Spinal cord (tissue), 10 donors: ENCODE measurements around the gene RIPOR1. TPM values are rescaled to one million over a fixed set of nuclear protein-coding genes. Genes with fewer than 3 reads are reported as not detected.
"Not testable (repeated sequence)": the region's sequence is repeated elsewhere in the genome, so short reads cannot be mapped to it uniquely, and the experiment has no call there.

Experiments used
- DNase-seq, 6 donors: peaks; one replicate each; pipeline versions ENCODE4 v3.0.0 to v3.0.0-alpha.2; 2013 to 2015; ENCODE audit warnings: low spot score in 6 of 6, low read depth in 4 of 6
- H3K27ac ChIP-seq: one replicate; pipeline ENCODE4 v1.5.1; 2013; ENCODE audit warnings: low read depth, low read length, control low read depth
- H3K27me3 ChIP-seq: one replicate; pipeline ENCODE4 v1.6.1; 2013; ENCODE audit warnings: low read length; ENCODE audit not compliant: control insufficient read depth, insufficient read depth
- H3K36me3 ChIP-seq: one replicate; pipeline ENCODE4 v1.6.1; 2013; ENCODE audit warnings: low read length; ENCODE audit not compliant: control insufficient read depth, insufficient read depth
- H3K4me1 ChIP-seq: one replicate; pipeline ENCODE4 v1.6.1; 2013; ENCODE audit warnings: low read length; ENCODE audit not compliant: control insufficient read depth, insufficient read depth
- H3K4me3 ChIP-seq: one replicate; pipeline ENCODE4 v1.5.1; 2013; ENCODE audit warnings: low read depth, low read length, control low read depth
- H3K9me3 ChIP-seq: one replicate; pipeline ENCODE4 v1.6.1; 2013; ENCODE audit warnings: low read length; ENCODE audit not compliant: control insufficient read depth, insufficient read depth
- WGBS: methylation state at CpG from one replicate; pipeline ENCODE4 v1.1.5; 2013; ENCODE audit warnings: missing lambda C conversion rate; ENCODE audit not compliant: insufficient coverage; 5-methylcytosine and 5-hydroxymethylcytosine counted together
- polyA plus RNA-seq, 2 donors: library from polyadenylated mRNA; unstranded; fragments of 120-200 nt; gene quantifications; one replicate each; pipeline ENCODE4 v1.2.1, GENCODE V29; 2013; ENCODE audit not compliant: insufficient read length in 2 of 2
- total RNA-seq, 2 donors: library from RNA; depleted of rRNA in 1 of 2; stranded (reverse); fragments of 120-200 nt in 1 of 2; fragments of >200 nt in 1 of 2; gene quantifications; one replicate each; pipeline versions ENCODE4 v1.2.3 to v1.2.4, GENCODE V29; 2013 to 2014
- donor health status: healthy.

RIPOR1 gene
- total and polyA plus RNA-seq, 4 donors, result 33.1 to 105 (median 63.3) TPM

DNA sequence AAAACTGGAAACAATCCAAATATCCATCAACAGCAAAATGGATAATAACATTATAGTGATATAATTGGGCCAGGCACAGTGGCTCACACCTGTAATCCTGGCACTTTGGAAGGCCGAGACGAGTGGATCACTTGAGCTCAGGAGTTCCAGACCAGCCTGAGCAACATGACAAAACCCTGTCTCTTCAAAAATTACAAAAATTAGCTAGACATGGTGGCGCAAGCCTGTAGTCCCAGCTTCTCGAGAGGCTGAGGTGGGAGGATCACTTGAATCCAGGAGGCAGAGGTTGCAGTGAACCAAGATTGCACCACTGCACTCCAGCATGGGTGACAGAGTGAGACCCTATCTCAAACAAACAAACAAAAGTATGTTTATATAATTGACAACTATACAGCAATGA, 41.1 kb upstream of the RIPOR1 start:
- WGBS, result 90% methylated on average over 2 of the region's 4 CpGs
- not testable (repeated sequence) for H3K4me3 ChIP-seq, H3K9me3 ChIP-seq, H3K27me3 ChIP-seq, H3K4me1 ChIP-seq, DNase-seq, H3K27ac ChIP-seq
- H3K36me3 ChIP-seq, result peaks cover 38% of the 10 kb centered on the region

DNA sequence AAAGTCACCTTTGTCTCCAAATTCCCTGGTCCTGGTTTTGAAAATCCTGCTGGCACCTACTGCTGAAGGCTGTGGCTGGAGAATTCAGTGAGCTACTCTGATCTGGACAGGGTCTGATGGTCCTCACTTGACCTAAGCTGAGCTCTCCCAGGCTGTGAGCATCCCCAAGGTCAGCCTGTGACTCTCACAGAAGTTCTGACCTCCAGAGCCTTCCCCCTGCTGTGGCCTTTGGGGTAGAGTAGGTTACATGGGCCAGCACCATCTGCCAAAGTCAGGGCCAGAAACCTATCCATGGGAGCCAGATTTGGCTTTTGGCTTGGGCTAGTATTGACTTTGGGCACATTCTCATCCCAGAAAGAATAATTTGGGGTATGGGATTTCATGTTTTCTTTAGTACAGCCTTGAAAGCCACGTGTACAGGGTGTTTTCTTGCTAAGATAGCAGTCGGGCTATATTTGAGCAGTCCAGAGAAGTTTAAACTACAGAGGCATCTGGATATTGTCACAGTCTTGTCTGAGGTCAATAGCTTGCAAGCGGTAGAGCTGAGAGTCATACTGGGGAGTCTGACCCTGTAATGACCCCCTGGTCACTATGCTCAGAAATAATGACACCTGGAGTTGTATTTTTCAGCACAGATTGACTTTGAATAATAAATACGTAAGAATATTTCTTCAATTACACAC, 39.1 kb upstream of the RIPOR1 start:
- no peaks in the 10 kb centered on the region for H3K27me3 ChIP-seq
- H3K27ac ChIP-seq, result peak overlapping the region; percentile 15
- 60% methylated on average over 2 of the region's 4 CpGs for WGBS
- peaks cover 24% of the 10 kb centered on the region for H3K36me3 ChIP-seq
- H3K4me3 ChIP-seq, result no peak overlapping the region
- no peaks in the 10 kb centered on the region for H3K9me3 ChIP-seq
- no peaks in the 10 kb centered on the region for H3K4me1 ChIP-seq
- DNase-seq, result no peak

DNA sequence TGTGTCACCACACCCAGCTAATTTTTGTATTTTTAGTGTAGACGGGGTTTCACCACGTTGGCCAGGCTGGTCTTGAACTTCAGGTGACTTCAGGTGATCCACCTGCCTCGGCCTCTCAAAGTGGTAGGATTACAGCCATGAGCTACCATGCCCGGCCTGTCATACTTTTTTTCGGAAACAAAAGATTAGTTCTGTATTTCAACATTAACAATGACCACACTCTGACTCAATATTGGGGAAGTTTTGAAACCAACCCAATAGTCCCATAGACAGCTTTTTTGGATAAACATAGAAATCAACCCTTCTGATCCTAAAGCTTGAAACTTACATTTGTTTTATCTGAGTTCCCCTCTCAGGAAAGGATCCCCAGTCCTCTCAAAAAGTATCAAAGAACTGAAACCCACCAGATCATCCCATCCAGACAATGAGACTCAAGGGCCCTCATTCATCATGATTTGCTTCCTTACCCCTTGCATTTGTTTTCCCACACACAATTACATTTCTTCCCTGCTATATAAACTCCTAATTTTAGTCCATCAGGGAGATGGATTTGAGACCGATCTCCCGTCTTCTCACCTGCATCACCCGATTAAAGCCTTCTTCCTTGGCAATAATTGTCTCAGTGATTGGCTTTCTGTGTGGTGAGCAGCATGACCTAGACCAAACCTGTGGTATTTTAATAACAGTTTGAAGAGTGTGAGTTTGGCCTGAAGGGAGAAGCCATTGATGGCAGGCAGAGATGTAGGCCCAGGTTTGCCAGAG, 38.1 kb upstream of the RIPOR1 start:
- Histone ChIP-seq H3K27me3 (no peaks in the 10 kb centered on the region), H3K36me3 (peaks cover 16% of the 10 kb centered on the region), H3K9me3 (no peaks in the 10 kb centered on the region), H3K27ac (no peak overlapping the region), H3K4me1 (no peaks in the 10 kb centered on the region), H3K4me3 (no peak overlapping the region)
- no peak for DNase-seq
- 92% methylated on average over 3 of the region's 8 CpGs for WGBS

DNA sequence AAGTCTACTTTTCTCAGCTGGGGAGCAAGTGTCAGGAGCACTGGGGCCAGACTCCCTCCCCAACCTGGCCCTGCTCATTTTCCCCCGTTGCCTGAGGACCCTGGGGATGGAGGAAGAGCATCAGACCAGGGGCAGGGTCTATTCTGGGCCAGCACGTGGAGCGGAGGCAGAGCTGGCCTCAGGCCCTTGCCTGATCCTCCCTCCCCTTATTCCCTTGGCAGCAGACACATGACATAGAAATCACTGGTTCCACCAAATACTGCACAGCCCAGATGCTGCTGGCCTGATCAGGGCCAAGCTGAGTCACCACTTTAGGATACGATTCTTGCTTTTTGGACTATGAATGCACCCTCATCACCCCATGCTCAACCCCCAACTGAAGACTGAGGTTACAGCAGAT, 29.5 kb upstream of the RIPOR1 start:
- H3K27ac ChIP-seq, result no peak overlapping the region
- H3K4me1 ChIP-seq, result peaks cover 4% of the 10 kb centered on the region
- H3K27me3 ChIP-seq, result no peaks in the 10 kb centered on the region
- peak in 1 of 6 donors; percentile 17 for DNase-seq
- no peak overlapping the region for H3K4me3 ChIP-seq
- H3K9me3 ChIP-seq, result no peaks in the 10 kb centered on the region
- 83% methylated on average over 2 of the region's 4 CpGs for WGBS
- H3K36me3 ChIP-seq, result peaks cover 9% of the 10 kb centered on the region

DNA sequence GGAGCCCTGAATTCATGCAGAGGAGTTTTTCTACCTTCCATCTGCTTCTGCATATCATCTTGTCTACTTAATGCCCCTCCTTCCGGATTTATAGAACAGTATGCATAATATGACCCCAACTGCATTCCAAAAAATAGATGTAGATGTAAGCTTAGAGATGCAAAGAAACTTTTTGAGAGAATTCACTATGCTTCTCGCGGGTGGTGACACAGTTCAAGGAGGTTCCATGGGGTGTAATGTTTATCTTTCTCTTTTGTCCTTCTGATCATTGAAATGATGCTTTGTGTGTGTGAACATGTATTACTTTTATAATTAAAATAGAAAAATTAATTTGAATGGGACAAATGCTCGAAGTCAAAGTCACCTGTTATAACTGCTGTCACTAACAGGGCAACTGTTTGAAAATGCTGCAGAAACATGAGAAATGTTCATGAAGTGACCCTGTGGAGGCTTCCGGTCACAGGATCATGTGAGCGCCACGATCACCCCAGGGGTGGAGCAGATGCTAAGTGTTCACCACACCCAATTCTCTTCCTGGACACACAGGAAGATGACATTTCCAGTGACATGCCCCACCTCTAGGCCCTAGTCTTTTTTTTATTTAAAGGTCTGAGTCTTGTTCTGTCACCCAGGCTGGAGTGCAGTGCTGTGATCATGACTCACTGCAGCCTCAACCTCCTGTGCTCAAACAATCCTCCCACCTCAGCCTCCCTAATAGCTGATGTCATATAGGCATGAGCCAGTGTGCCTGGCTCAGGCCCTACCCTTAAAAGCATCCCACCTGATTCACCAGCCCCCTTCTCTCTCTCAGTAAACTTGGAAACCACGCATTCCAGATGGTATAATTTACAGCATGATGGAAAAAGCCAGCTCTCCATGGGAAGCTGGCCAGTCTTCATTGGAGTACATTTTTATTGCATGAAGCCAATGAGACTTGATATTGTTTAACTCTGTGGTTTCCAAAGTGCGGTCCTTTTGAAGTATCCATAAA, 24.3 kb upstream of the RIPOR1 start:
- WGBS, result 70% methylated on average over 3 of the region's 9 CpGs
- peaks cover 2% of the 10 kb centered on the region for H3K36me3 ChIP-seq
- DNase-seq, result peak in 1 of 6 donors; percentile 88
- no peaks in the 10 kb centered on the region for H3K9me3 ChIP-seq
- H3K4me3 ChIP-seq, result no peak overlapping the region
- no peaks in the 10 kb centered on the region for H3K27me3 ChIP-seq
- no peaks in the 10 kb centered on the region for H3K4me1 ChIP-seq
- H3K27ac ChIP-seq, result no peak overlapping the region

DNA sequence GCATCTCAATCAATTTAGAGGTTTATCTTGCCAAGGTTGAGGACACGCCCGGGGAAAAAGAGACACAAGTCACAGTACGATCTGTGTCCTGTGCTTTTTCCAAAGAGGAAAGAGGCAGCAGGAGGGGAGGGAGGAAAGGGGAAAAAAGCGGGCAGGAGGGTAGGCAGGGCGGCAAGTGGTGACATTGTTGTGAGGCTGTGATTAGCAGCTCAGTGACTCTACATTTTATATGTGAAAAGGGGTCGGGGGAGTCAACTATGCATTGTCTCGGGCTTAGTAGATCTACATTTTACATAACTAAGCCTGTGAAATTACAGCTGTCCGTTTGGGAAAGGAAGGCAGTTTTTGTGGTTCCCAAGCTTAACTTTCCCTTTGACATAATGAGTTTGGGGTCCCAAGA, 22.2 kb upstream of the RIPOR1 start:
- Histone ChIP-seq H3K27me3 (no peaks in the 10 kb centered on the region), H3K4me3 (no peak overlapping the region), H3K36me3 (peaks cover 2% of the 10 kb centered on the region), H3K27ac (no peak overlapping the region), H3K4me1 (no peaks in the 10 kb centered on the region), H3K9me3 (no peaks in the 10 kb centered on the region)
- no peak for DNase-seq
- 63% methylated on average over 4 of the region's 8 CpGs for WGBS

DNA sequence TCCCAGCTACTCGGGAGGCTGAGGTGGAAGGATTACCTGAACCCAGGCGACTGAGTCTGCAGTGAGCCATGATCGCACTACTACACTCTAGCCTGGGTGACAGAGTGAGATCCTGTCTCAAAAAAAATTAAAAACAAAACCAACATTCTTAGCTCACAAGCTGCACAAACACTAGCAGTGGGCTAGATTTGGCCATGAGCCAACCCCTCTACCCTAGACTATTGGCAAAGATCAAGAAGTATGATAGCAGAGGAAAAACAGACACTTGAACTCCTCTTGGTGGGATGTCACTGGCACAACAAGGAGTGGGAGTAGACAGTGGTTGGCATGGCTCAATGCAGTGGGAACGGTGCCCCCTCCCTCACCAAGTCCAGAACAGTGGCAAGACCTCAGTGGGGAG, 19.6 kb upstream of the RIPOR1 start:
- Histone ChIP-seq H3K36me3 (peaks cover 2% of the 10 kb centered on the region), H3K4me3 (no peak overlapping the region), H3K27me3 (no peaks in the 10 kb centered on the region), H3K27ac (no peak overlapping the region), H3K9me3 (no peaks in the 10 kb centered on the region), H3K4me1 (no peaks in the 10 kb centered on the region)
- peak in 1 of 6 donors; percentile 62 for DNase-seq
- WGBS, result 90% methylated on average over 4 of the region's 4 CpGs

DNA sequence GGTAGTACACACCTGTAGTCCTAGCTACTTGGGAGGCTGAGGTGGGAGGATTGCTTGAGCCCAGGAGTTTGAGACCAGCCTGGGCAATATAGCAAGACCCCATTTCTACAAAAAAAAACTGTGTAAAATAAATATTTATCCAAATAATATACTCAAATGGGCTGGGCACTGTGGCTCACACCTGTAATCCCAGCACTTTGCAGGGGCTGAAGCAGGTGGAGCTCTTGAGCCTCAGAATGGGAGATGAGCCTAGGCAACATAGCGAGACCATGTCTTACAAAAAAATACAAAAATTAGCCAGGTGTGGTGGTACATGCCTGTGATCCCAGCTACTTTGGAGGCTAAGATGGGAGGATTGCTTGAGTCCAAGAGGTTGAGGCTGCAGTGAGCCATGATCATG, 14.7 kb upstream of the RIPOR1 start:
- not testable (repeated sequence) for H3K9me3 ChIP-seq

DNA sequence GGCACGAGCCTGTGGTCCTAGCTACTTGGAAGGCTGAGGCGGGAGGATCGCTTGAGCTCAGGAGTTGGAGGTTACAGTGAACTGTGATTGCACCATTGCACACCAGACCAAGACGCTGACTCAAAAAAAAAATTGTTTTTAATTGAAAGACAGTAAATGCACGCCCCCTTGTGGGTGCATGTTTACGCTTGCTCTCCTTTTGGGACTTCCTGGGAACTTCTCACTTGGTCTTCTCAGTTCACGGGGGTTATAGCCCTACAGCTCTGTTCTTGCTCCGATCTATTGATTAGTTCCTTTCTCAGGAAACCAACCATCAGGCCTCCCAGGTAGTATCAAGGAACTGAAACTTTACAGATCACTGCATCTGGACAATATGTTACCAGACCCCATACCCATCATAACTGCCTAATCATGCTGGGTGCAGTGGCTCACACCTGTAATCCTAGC, 14.2 kb upstream of the RIPOR1 start:
- no peak overlapping the region for H3K27ac ChIP-seq
- no peaks in the 10 kb centered on the region for H3K27me3 ChIP-seq
- H3K36me3 ChIP-seq, result peaks cover 3% of the 10 kb centered on the region
- H3K9me3 ChIP-seq, result no peaks in the 10 kb centered on the region
- 26% methylated on average over 6 of the region's 8 CpGs for WGBS
- H3K4me3 ChIP-seq, result no peak overlapping the region
- DNase-seq, result peak in 2 of 6 donors; percentile 76 to 82
- H3K4me1 ChIP-seq, result no peaks in the 10 kb centered on the region

More for the DNA sequence above, 14.7 kb upstream of the RIPOR1 start:
- no CpG with 5 or more reads among the region's 1 CpG for WGBS
- not testable (repeated sequence) for H3K27me3 ChIP-seq, H3K27ac ChIP-seq, DNase-seq, H3K36me3 ChIP-seq, H3K4me1 ChIP-seq, H3K4me3 ChIP-seq
